MM.1S (cell line): ENCODE data around the gene SEM1.
"Not testable (repeated sequence)": the region's sequence is repeated elsewhere in the genome, so short reads cannot be mapped to it uniquely, and the experiment has no call there.

Experiments used
- DNase-seq: peaks from one replicate; pipeline ENCODE4 v3.0.0-alpha.2; 2015
- H2AFZ ChIP-seq: fragments of 300-600 bp; sonication (generic); 2 replicates; pipeline ENCODE4 v1.6.0; 2016; ENCODE audit warnings: antibody characterized with exemption, low read length
- H3F3A ChIP-seq: fragments of 300-600 bp; sonication (generic); 2 replicates; pipeline ENCODE4 v1.6.1; 2016; ENCODE audit warnings: mild to moderate bottlenecking, antibody characterized with exemption, low read length, moderate library complexity, mixed read lengths; ENCODE audit not compliant: insufficient read depth
- H3K27ac ChIP-seq: fragments of 300-600 bp; sonication (generic); 2 replicates; pipeline ENCODE4 v1.5.1; 2016; ENCODE audit warnings: mild to moderate bottlenecking, low read length
- H3K27me3 ChIP-seq: fragments of 300-600 bp; sonication (generic); replicated peaks from 2 replicates; pipeline ENCODE4 v1.6.0; 2016; ENCODE audit warnings: low read length; ENCODE audit not compliant: insufficient read depth
- H3K36me3 ChIP-seq: fragments of 300-600 bp; sonication (generic); replicated peaks from 2 replicates; pipeline ENCODE4 v1.6.1; 2016; ENCODE audit warnings: mild to moderate bottlenecking, low read length, mixed read lengths; ENCODE audit not compliant: insufficient read depth
- H3K4me1 ChIP-seq: fragments of 300-600 bp; sonication (generic); 2 replicates; pipeline ENCODE4 v1.6.1; 2016; ENCODE audit warnings: low read length, mixed read lengths
- H3K4me2 ChIP-seq: fragments of 300-600 bp; sonication (generic); 2 replicates; pipeline ENCODE4 v1.6.0; 2016; ENCODE audit warnings: low read depth, low read length
- H3K4me3 ChIP-seq: fragments of 300-600 bp; sonication (generic); 2 replicates; pipeline ENCODE4 v1.5.1; 2016; ENCODE audit warnings: low read length, mixed read lengths
- H3K79me2 ChIP-seq: fragments of 300-600 bp; sonication (generic); 2 replicates; pipeline ENCODE4 v1.6.1; 2016; ENCODE audit warnings: mixed run types, low read length, mixed read lengths
- H3K9ac ChIP-seq: fragments of 300-600 bp; sonication (generic); 2 replicates; pipeline ENCODE4 v1.6.1; 2016; ENCODE audit warnings: low read length, mixed read lengths
- H3K9me2 ChIP-seq: fragments of 300-600 bp; sonication (generic); replicated peaks from 2 replicates; pipeline ENCODE4 v1.6.1; 2016; ENCODE audit warnings: mild to moderate bottlenecking, low read length, mixed read lengths; ENCODE audit not compliant: insufficient read depth
- H3K9me3 ChIP-seq: fragments of 300-600 bp; sonication (generic); replicated peaks from 2 replicates; pipeline ENCODE4 v1.6.1; 2016; ENCODE audit warnings: mild to moderate bottlenecking, low read length, mixed read lengths; ENCODE audit not compliant: insufficient read depth
- H4K20me1 ChIP-seq: fragments of 300-600 bp; sonication (generic); 2 replicates; pipeline ENCODE4 v1.6.1; 2016; ENCODE audit warnings: mild to moderate bottlenecking, low read length, moderate library complexity, mixed read lengths; ENCODE audit not compliant: insufficient read depth
- EZH2 ChIP-seq: fragments of 300-600 bp; sonication (generic); optimal IDR thresholded peaks from 2 replicates; pipeline ENCODE3; 2017; ENCODE audit warnings: low read depth, mild to moderate bottlenecking, antibody characterized with exemption, low read length, mixed read lengths
- EZH2phosphoT487 ChIP-seq: fragments of 300-600 bp; sonication (generic); IDR thresholded peaks from 2 replicates; pipeline ENCODE4 v1.6.1; 2018; ENCODE audit warnings: antibody characterized with exemption, low read length
- TF ChIP-seq, protein P1 (sequence below): fragments of 300-600 bp; sonication (generic); IDR thresholded peaks from 2 replicates; pipeline ENCODE4 v1.5.1; 2016; ENCODE audit warnings: antibody characterized with exemption, low read length, mixed read lengths

Gene SEM1

DNA sequence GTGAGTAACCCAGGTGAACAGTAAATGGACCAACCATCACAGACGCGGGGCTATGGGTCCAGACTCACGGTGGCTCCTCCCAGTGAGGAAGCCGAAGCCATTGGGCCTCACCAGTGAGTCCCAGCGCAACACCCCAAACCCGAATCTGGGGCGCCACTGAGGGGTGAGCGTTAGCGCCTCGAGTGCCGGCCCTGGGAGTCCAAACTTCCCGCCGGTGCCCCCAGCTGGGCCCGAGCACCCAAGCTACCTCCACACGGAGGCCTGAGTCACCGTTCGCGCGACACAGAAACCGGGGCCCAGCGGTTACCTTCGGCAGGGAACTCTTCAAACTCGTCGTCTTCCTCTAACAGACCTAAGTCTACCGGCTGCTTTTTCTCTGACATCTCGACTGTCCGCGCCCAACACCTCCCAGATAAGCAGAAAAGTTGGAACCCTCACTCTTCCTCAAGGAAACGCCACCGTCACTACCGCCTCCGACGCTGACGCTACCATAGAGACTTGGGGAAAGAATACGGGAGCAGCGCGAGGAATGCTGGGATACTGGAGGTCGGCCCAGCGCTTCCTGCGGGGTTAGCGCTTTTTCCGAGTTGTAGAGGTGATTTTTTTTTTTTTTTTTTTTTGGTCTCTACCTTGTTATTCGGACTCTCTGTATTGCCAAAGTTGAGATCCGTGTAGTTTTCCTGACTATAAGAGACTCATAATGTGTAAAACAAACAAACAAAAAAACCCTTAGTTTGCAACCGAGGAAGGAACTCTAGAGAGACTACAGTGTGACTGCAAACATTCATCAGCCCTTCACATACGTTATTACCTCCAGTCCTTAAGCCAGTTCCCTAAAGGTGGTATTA lies at the start of gene SEM1:
TSS of gene SEM1 (minus strand) at position 466 of the 848 bp plus-strand sequence. CDS start at position 383, 83 bp downstream.
- no peaks in the 10 kb centered on the region for H3K27me3 ChIP-seq
- H3K4me1 ChIP-seq = peaks cover 9% of the 10 kb centered on the region
- no peak for TF ChIP-seq EZH2phosphoT487
- no peak for TF ChIP-seq EZH2
- TF ChIP-seq, protein P1, sequence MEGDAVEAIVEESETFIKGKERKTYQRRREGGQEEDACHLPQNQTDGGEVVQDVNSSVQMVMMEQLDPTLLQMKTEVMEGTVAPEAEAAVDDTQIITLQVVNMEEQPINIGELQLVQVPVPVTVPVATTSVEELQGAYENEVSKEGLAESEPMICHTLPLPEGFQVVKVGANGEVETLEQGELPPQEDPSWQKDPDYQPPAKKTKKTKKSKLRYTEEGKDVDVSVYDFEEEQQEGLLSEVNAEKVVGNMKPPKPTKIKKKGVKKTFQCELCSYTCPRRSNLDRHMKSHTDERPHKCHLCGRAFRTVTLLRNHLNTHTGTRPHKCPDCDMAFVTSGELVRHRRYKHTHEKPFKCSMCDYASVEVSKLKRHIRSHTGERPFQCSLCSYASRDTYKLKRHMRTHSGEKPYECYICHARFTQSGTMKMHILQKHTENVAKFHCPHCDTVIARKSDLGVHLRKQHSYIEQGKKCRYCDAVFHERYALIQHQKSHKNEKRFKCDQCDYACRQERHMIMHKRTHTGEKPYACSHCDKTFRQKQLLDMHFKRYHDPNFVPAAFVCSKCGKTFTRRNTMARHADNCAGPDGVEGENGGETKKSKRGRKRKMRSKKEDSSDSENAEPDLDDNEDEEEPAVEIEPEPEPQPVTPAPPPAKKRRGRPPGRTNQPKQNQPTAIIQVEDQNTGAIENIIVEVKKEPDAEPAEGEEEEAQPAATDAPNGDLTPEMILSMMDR = no peak
- H3K4me3 ChIP-seq = peak within 1 kb of the TSS; percentile 75
- peak within 1 kb of the TSS; percentile 92 for H2AFZ ChIP-seq
- peaks cover 49% of the 10 kb centered on the region for H3K79me2 ChIP-seq
- H3K4me2 ChIP-seq = peak within 1 kb of the TSS; percentile 80
- H3K9me3 ChIP-seq = no peaks in the 10 kb centered on the region
- H3K9me2 ChIP-seq = no peaks in the 10 kb centered on the region
- peak; percentile 80 for DNase-seq
- H3K36me3 ChIP-seq = no peaks in the 10 kb centered on the region; the same call in 1 of the 2 replicates
- no peaks in the 10 kb centered on the region for H3F3A ChIP-seq
- H3K9ac ChIP-seq = peak within 1 kb of the TSS; percentile 85
- peak within 1 kb of the TSS; percentile 76 for H3K27ac ChIP-seq
- peaks cover 5% of the 10 kb centered on the region for H4K20me1 ChIP-seq

DNA sequence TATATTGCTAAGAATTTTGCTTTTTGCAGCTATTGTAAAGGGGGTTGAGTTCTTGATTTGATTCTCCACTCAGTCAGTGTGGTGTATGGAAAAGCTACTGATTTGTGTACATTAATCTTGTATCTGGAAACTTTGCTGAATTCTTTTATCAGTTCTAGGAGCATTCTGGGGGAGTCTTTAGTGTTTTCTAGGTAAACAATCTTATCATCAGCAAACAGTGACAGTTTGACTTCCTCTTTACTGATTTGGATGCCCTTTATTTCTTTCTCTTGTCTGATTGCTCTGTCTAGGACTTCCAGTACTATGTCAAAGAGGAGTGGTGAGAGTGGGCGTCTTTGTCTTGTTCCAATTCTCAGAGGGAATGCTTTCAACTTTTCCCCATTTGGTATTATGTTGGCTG lies 48.2 kb upstream of the SEM1 start:
- not testable (repeated sequence) for H3K4me3 ChIP-seq, H3F3A ChIP-seq, H3K9me3 ChIP-seq, H3K79me2 ChIP-seq, DNase-seq, H3K27me3 ChIP-seq, H3K4me1 ChIP-seq, H2AFZ ChIP-seq, H3K9ac ChIP-seq, H3K36me3 ChIP-seq, H3K4me2 ChIP-seq, H4K20me1 ChIP-seq, H3K27ac ChIP-seq, H3K9me2 ChIP-seq

DNA sequence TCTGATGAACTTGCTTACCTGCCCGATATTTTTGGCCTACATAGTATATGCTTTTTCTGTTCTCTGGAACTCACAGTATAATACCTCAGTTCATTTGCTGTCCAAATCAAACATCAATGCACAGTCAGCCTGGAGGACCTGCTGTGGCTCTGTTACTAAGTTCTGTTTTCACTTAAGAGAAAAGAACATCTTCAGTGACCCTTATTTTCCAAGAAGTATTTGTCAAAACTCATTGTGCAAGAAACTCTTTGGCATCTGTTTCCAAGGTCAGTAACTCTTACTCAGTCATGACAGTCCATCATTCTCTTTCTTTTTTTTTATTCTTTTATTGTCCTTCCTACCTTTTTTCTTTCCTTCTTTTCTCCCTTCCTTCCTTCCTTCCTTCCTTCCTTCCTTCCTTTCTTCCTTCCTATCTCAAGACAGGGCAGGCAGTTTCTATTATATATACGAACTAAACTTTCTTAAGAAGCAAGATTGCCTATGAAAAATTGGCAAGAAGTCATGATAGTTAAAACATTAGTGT lies 37.8 kb upstream of the SEM1 start:
- Histone ChIP-seq H3K9ac (no peak overlapping the region), H3K9me2 (no peaks in the 10 kb centered on the region), H3K9me3 (no peaks in the 10 kb centered on the region), H3F3A (no peaks in the 10 kb centered on the region), H3K27ac (no peak overlapping the region), H3K27me3 (no peaks in the 10 kb centered on the region), H3K4me3 (no peak overlapping the region), H2AFZ (no peak overlapping the region), H4K20me1 (no peaks in the 10 kb centered on the region), H3K36me3 (no peaks in the 10 kb centered on the region), H3K4me2 (no peak overlapping the region), H3K4me1 (no peaks in the 10 kb centered on the region), H3K79me2 (no peaks in the 10 kb centered on the region)
- DNase-seq = no peak
- TF ChIP-seq, protein P1 = no peak
- TF ChIP-seq EZH2 (no peak), EZH2phosphoT487 (no peak)

DNA sequence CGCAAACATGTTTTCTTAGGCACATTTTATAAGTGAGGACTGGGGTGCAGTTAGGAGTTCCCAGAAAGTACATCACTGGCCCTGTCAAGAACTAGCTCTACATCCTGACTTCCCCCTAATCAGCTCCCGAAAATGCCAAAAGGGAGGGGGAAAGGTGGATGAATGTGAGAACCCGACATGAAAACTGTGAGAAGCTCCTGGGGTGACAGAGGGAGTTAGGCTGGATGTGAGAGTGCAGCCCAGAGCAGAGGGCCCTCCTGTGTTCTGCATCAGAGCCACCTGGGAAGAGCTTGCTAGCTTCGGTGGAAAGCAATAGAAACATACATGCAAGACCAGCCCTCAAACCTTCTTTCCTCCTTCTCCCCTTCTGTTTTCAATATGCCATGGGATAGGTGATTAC lies 30.5 kb upstream of the SEM1 start:
- Histone ChIP-seq H3K4me1 (no peaks in the 10 kb centered on the region), H3K4me3 (no peak overlapping the region), H4K20me1 (no peaks in the 10 kb centered on the region), H3K9me3 (no peaks in the 10 kb centered on the region), H3K4me2 (no peak overlapping the region), H3K79me2 (no peaks in the 10 kb centered on the region), H3K36me3 (no peaks in the 10 kb centered on the region), H3F3A (no peaks in the 10 kb centered on the region), H3K9me2 (no peaks in the 10 kb centered on the region), H2AFZ (no peak overlapping the region), H3K27me3 (no peaks in the 10 kb centered on the region), H3K27ac (no peak overlapping the region), H3K9ac (no peak overlapping the region)
- no peak for TF ChIP-seq EZH2phosphoT487
- TF ChIP-seq, protein P1 = no peak
- no peak for TF ChIP-seq EZH2
- DNase-seq = no peak
